Aorta (tissue), 5 donors: ENCODE data around the gene ANAPC2. TPM values are rescaled to one million over a fixed set of nuclear protein-coding genes. Genes with fewer than 3 reads are reported as not detected.

Experiments used
- ATAC-seq: fragments of 200-7000 bp; cut with Tn5 transposase; one replicate; pipeline ENCODE4 v1.9.1; 2022; ENCODE audit warnings: moderate library complexity; ENCODE audit not compliant: low FRiP score
- DNase-seq, 2 donors: peaks; one replicate each; pipeline ENCODE4 v3.0.0-alpha.2; 2020
- H3K27ac ChIP-seq, 2 donors: one replicate each; pipeline ENCODE4 v1.5.1; 2013; ENCODE audit warnings: low read length in 2 of 2, mild to moderate bottlenecking in 2 of 2, moderate library complexity in 2 of 2, control low read depth in 1 of 2, inconsistent platforms in 1 of 2, low read depth in 1 of 2
- H3K27me3 ChIP-seq, 2 donors: one replicate each; pipeline ENCODE4 v1.6.1; 2013; ENCODE audit warnings: control low read depth in 1 of 2, low read length in 1 of 2, mild to moderate bottlenecking in 1 of 2, moderate library complexity in 1 of 2; ENCODE audit not compliant: insufficient read depth in 2 of 2, control insufficient read depth in 1 of 2
- H3K36me3 ChIP-seq, 2 donors: one replicate each; pipeline ENCODE4 v1.6.1; 2013; ENCODE audit warnings: control low read depth in 1 of 2, low read length in 1 of 2, mild to moderate bottlenecking in 1 of 2; ENCODE audit not compliant: insufficient read depth in 2 of 2, control insufficient read depth in 1 of 2
- H3K4me1 ChIP-seq, 2 donors: one replicate each; pipeline ENCODE4 v1.6.1; 2013; ENCODE audit warnings: low read length in 2 of 2, control low read depth in 1 of 2, mild to moderate bottlenecking in 1 of 2, moderate library complexity in 1 of 2; ENCODE audit not compliant: insufficient read depth in 2 of 2, control insufficient read depth in 1 of 2
- H3K4me3 ChIP-seq, 2 donors: one replicate each; pipeline ENCODE4 v1.5.1; 2013; ENCODE audit warnings: low read length in 2 of 2, control low read depth in 1 of 2, mild to moderate bottlenecking in 1 of 2
- H3K9me3 ChIP-seq: one replicate; pipeline ENCODE4 v1.6.1; 2013; ENCODE audit warnings: mild to moderate bottlenecking, low read length; ENCODE audit not compliant: control insufficient read depth
- WGBS, 2 donors: extraction: QIAGEN DNeasy Blood & Tissue Kit; methylation state at CpG; one replicate each; pipeline ENCODE4 v1.1.7; 2013; 5-methylcytosine and 5-hydroxymethylcytosine counted together
- intact Hi-C, 2 donors: fragments of 100-400 bp; cut with DNase I; formaldehyde crosslinking; loops; one replicate each; pipeline versions ENCODE4 v1.14.2 to v1.15.0; 2022
- polyA plus RNA-seq, 2 donors: library from polyadenylated mRNA; stranded (reverse); fragments of 200-250 nt; gene quantifications; one replicate each; pipeline ENCODE4 v1.2.3, GENCODE V29; 2013
- total RNA-seq, 2 donors: library from RNA; stranded (reverse); fragmentation: NEBNext Ultra II Directional; extraction: Animal tissue kit (Norgen Biotek cat#: 25700); gene quantifications; one replicate each; pipeline ENCODE4 v1.2.1, GENCODE V29; 2021
- donor health status: healthy with polysubstance abuse.
- donor health status: Bipolar disorder and iron deficiency.
- donor health status: DM: no; HTN: no; CAD: no.
- donor health status: DM: no; HTN: no; CAD: no.
- donor health status: DM: yes; HTN: yes; CAD: no.

ANAPC2 gene
- total and polyA plus RNA-seq, 4 donors, result 13.3 to 84.5 (median 46.4) TPM

- Histone ChIP-seq H3K4me1 (no peaks in the 10 kb centered on the region), H3K27ac (no peak overlapping the region), H3K27me3 (no peaks in the 10 kb centered on the region), H3K36me3 (no peaks in the 10 kb centered on the region), H3K9me3 (peaks cover 1% of the 10 kb centered on the region), H3K4me3 (no peak overlapping the region)
- ATAC-seq, result no peak
- intact Hi-C loops, result no loop called here
- WGBS, 2 donors, result 67 to 75% methylated on average over 27 of the region's 27 CpGs
- DNase-seq, result no peak
Observed at GRCh38 chr9:137148242-137148641, 40.1 kb downstream of the ANAPC2 start.

DNA sequence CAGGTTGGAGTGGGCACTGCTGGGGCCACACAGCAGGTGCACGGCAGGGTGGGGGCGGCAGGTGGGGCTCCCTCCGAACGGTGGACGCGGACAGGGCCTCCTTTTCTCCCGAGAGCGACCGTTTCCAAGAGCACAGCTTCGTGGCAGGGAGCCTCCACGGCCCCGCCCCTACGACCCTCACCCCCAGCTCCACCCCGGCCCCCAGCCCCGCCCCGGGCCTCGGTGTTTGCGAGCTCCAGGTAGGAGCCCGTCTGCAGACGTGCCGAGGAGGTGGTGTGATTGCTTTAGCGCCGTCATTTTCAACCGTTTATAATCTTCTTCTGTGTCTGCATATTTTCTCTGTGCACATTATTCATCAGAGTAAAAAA, 40.6 kb downstream of the ANAPC2 start:
- intact Hi-C loops, result no loop called here
- Histone ChIP-seq H3K4me1 (no peaks in the 10 kb centered on the region), H3K9me3 (peaks cover 1% of the 10 kb centered on the region), H3K27ac (no peak overlapping the region), H3K27me3 (no peaks in the 10 kb centered on the region), H3K36me3 (no peaks in the 10 kb centered on the region), H3K4me3 (no peak overlapping the region)
- 16 to 29% methylated on average over 13 to 24 of the region's 24 CpGs for WGBS, 2 donors
- no peak for ATAC-seq
- no peak for DNase-seq

DNA sequence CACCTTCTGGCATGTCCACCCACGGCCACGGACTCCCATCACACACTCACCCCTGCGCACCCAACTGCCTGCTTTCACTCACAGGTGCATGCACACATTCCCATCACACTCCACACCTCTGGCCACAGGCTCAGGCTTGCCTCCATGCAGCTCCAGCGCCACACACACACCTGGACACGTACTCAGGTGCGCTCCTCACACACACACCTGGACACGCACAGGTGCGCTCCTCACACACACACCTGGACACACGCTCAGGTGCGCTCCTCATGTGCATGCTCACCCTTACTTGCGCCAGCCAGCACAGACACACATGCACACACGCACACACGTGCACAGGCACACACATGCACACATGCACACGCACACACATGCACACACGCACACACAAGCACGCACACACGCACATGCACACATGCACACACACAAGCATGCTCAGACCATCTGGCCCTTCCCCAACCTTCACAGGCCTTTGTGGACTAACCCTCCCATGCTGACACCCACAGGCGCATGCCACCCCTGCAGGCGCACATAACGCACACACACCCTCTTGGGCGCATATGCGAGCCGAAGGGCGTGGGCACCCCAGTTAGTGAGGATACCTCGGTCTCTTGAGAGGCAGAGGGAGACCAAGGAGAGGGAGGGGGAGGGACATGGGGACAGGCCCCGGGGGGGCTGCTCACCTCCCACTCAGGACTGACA, 41.1 kb downstream of the ANAPC2 start:
- ATAC-seq, result no peak
- no peaks in the 10 kb centered on the region for H3K4me1 ChIP-seq
- H3K9me3 ChIP-seq, result peaks cover 1% of the 10 kb centered on the region
- intact Hi-C loops, result no loop called here
- no peaks in the 10 kb centered on the region for H3K27me3 ChIP-seq
- no peak overlapping the region for H3K27ac ChIP-seq
- no peak overlapping the region for H3K4me3 ChIP-seq
- H3K36me3 ChIP-seq, result no peaks in the 10 kb centered on the region
- no peak for DNase-seq
- 85 to 87% methylated on average over 25 to 26 of the region's 26 CpGs for WGBS, 2 donors

GRCh38 chr9:137146527-137146918, 41.8 kb downstream of the ANAPC2 start:
- peaks cover 1% of the 10 kb centered on the region for H3K9me3 ChIP-seq
- no peak overlapping the region for H3K27ac ChIP-seq
- no peaks in the 10 kb centered on the region for H3K27me3 ChIP-seq
- DNase-seq, result no peak
- no peak for ATAC-seq
- intact Hi-C loops, result no loop called here
- no peaks in the 10 kb centered on the region for H3K4me1 ChIP-seq
- no peak overlapping the region for H3K4me3 ChIP-seq
- 48 to 57% methylated on average over 8 to 9 of the region's 9 CpGs for WGBS, 2 donors
- H3K36me3 ChIP-seq, result no peaks in the 10 kb centered on the region

GRCh38 chr9:137145731-137146526, 42.4 kb downstream of the ANAPC2 start:
- Histone ChIP-seq H3K27me3 (no peaks in the 10 kb centered on the region), H3K36me3 (no peaks in the 10 kb centered on the region), H3K9me3 (peaks cover 1% of the 10 kb centered on the region), H3K27ac (no peak overlapping the region), H3K4me3 (no peak overlapping the region), H3K4me1 (no peaks in the 10 kb centered on the region)
- WGBS, 2 donors, result 51 to 54% methylated on average over 48 to 49 of the region's 49 CpGs
- intact Hi-C loops, result no loop called here
- ATAC-seq (no peak), DNase-seq (peak in 1 of 2 donors; percentile 39)

DNA sequence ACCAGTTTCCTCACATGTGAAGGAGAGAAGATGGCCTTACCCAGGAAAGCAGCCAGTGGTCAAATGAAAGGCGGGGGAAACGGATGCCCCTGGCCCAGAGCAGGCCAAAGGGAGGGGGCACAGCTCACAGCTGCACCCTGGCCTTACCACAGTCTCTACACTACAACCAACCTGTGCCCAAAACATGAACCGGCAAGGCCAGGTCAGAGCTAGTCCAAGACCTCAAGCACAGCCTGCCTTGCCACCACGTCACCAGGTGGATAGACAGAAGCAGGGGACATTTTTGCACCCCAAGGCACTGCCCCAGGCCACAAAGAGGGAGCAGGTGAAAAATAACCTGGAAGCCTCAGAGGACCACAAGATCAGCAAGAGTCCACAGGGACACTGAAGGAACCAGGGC, 44.9 kb downstream of the ANAPC2 start:
- no peaks in the 10 kb centered on the region for H3K4me1 ChIP-seq
- no peak for DNase-seq
- peaks cover 1% of the 10 kb centered on the region for H3K9me3 ChIP-seq
- intact Hi-C loops, result no loop called here
- WGBS, 2 donors, result 50 to 64% methylated on average over 4 of the region's 4 CpGs
- no peak overlapping the region for H3K4me3 ChIP-seq
- ATAC-seq, result no peak
- no peak overlapping the region for H3K27ac ChIP-seq
- no peaks in the 10 kb centered on the region for H3K36me3 ChIP-seq
- H3K27me3 ChIP-seq, result no peaks in the 10 kb centered on the region

GRCh38 chr9:137141976-137142936, 46.1 kb downstream of the ANAPC2 start:
- no peaks in the 10 kb centered on the region for H3K4me1 ChIP-seq
- 70 to 77% methylated on average over 22 to 24 of the region's 24 CpGs for WGBS, 2 donors
- no peak overlapping the region for H3K4me3 ChIP-seq
- ATAC-seq, result no peak
- DNase-seq, result no peak
- no peak overlapping the region for H3K27ac ChIP-seq
- no peaks in the 10 kb centered on the region for H3K36me3 ChIP-seq
- H3K9me3 ChIP-seq, result peaks cover 1% of the 10 kb centered on the region
- intact Hi-C loops, result no loop called here
- H3K27me3 ChIP-seq, result no peaks in the 10 kb centered on the region

DNA sequence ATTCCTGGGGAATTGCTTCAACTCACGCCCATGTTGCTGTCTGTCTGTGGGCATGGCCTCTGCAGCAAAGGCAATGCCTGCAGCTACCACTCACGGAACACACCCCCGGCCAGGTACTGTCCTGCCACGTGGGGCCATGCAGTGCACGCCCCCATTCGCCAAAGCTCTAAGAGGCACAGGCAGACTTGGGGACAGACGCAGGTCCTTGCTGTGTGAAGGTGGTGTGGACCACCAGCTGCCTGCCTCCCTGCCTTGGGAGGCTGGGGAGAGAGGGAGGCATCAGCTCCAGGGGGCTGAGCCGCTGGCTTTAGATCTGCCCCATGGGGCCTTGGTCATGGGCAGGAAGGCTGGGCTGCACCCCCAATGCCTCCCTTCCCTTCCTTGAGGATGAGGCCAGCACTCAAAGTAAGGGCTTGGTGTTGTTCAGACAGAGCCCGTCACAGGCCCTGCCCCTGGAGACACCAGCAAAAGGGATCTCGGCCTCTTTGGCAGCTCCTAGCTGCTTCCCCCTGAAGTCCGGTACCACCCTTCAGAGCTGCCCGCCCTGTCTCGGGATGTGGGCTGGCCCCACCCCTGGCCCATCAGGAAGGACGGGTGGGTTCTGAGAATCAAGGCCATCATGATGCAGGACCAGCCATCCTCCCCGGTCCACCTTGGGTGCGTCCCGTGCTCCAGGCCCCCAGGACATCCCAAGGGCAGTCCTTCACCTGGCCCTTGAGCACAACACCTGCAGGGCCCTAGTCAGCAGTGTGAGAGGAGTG, 47.1 kb downstream of the ANAPC2 start:
- ATAC-seq (no peak), DNase-seq (no peak)
- no peaks in the 10 kb centered on the region for H3K27me3 ChIP-seq
- H3K4me3 ChIP-seq, result no peak overlapping the region
- H3K9me3 ChIP-seq, result no peaks in the 10 kb centered on the region
- WGBS, 2 donors, result 73 to 75% methylated on average over 17 of the region's 17 CpGs
- intact Hi-C loops, result no loop called here
- no peaks in the 10 kb centered on the region for H3K4me1 ChIP-seq
- no peak overlapping the region for H3K27ac ChIP-seq
- H3K36me3 ChIP-seq, result no peaks in the 10 kb centered on the region
